Ovary (tissue), 3 donors: ENCODE data around the gene AKR1C8.

Experiments used
- CTCF ChIP-seq, 3 donors: fragments of 450-650 bp in 2 of 3; fragments of 200-600 bp in 1 of 3; IDR thresholded peaks; one replicate each; pipeline versions ENCODE4 v1.5.1 to v1.8.0; 2016 to 2022; ENCODE audit warnings: antibody characterized with exemption in 3 of 3, mild to moderate bottlenecking in 1 of 3
- EP300 ChIP-seq: sonication (generic); formaldehyde crosslinking; IDR thresholded peaks from one replicate; pipeline ENCODE4 v1.6.1; 2017; ENCODE audit warnings: antibody characterized with exemption
- POLR2A ChIP-seq: fragments of 450-650 bp; IDR thresholded peaks from one replicate; pipeline ENCODE4 v1.6.1; 2017; ENCODE audit warnings: antibody characterized with exemption, mild to moderate bottlenecking, moderate library complexity
- donor health status: DM: no; HTN: no; CAD: no.

GRCh38 chr10:5106553-5106952 is 78.4 kb downstream of the AKR1C8 start:
- TF ChIP-seq POLR2A (no peak), CTCF (IDR thresholded peaks at IDR 0.05) (no peak), EP300 (no peak)
